Activated CD4-positive, alpha-beta T cell treated with anti-CD3 and anti-CD28 coated beads, Interleukin-2, amount 50 U/mL, for 1 hour (primary cell): Measurements from ENCODE around the gene CDH22.

Source experiments
- DNase-seq: peaks from one replicate; pipeline ENCODE4 v3.0.0-alpha.2; 2020

Gene CDH22

GRCh38 chr20:46159101-46159897 lies 149.0 kb downstream of the CDH22 start:
- no peak for DNase-seq

DNA sequence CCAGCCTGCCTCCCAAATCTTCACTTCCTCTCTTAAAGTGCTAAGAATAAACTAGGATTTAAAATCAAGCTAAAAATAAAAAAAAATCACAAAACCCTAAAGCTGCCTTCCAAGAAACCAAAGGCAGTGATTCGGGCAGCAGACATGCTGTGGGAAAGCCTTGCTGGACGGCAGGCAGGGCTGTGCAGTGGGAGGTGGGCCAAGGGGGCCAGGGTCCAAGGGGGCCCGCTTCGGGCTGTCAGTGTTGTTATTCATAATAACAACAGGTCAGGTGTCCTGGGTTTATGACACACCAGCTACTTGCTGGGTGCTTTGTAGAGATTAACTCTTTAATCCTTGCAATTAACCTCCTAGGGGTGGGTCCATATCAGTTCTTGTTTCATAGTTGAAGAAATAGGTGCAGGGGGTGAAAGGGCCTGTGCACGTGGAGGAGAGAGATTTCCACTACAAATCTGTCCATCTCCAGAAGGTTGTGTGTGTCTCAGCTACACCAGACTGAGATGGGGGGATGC lies 149.8 kb downstream of the CDH22 start:
- no peak for DNase-seq

- no peak for DNase-seq
Observed at GRCh38 chr20:46157625-46158024, 150.7 kb downstream of the CDH22 start.

DNA sequence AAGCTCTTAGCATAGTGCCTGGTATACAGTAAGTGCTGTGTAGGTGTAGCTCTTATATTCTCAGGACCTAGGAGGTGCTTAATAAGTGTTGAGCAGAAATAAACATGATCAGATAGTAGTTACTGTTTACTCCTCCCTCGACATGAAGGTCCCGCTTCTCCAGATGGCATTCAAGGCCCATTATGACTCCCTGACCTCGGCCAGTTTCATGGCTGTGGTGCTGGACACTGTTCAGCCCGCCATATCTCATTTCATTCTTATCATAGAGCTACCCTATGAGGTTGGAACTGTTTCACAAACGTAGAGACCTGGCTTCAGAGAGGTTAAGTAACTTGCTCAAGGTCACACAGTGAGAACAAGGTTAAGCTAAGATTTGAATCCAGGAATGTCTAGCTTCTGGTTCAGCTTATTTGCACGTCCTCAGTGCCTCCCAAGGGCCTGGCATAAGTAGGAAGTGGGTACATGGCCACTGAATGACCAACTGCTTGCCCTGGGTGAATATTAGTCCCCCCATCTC lies 151.2 kb downstream of the CDH22 start:
- DNase-seq: no peak

- DNase-seq: no peak
Observed at GRCh38 chr20:46156065-46156464, 152.2 kb downstream of the CDH22 start.

DNA sequence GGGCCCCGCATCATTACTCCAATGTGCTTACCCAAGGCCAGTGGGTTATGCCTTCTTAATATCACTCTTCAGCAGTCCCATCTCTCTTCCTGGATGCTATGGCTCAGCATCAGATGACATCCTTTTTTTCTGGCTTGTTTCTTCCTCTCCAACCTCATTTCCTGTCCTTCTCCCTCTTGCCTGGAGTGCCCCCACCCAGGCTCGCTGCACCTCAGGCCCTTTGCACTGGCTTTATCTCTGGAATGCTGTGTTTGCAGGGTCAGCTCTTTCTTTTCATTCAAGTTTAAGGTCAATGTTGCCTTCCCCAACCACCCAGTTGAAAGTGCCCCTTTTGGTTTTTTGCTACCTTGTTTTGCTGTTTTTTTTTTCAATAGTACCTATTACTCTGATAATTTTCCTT lies 153.5 kb downstream of the CDH22 start:
- DNase-seq: no peak

- DNase-seq: no peak
Observed at GRCh38 chr20:46154305-46154704, 154.0 kb downstream of the CDH22 start.

DNA sequence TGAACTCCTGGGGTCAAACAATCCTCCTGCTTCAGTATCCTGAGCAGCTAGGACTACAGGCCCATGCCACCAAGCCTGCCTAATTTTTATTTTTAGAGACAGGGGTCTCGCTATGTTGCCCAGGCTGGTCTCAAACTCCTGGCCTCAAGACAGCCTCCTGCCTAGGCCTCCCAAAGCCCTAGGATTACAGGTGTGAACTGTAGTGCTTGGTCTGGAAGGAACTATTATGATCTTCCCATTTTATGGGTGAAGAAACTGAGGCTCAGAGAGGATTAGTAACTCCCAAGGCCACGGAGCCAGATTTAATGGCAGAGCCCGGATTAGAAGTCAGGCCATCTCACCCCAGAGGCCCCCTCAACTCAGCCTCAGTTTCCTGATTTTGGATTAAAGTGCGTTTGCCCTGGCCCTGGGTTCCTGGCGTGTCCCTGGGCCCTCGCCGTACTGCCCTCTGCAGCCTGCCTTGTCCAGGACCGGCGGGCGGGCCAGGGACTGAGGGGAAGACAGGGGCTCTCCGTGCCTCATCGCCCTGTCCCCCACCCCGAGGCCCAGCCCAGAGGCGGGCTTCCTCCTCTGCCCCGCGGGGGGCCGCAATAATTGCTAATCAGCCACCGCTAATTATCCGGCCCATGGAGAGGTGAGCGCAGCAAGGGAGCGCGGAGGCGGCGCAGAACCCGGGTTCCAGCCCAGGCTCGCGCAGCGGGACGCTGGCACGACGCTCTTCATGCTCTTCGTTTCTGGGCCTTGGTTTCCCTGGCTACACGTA lies 155.3 kb downstream of the CDH22 start:
- DNase-seq: no peak

DNA sequence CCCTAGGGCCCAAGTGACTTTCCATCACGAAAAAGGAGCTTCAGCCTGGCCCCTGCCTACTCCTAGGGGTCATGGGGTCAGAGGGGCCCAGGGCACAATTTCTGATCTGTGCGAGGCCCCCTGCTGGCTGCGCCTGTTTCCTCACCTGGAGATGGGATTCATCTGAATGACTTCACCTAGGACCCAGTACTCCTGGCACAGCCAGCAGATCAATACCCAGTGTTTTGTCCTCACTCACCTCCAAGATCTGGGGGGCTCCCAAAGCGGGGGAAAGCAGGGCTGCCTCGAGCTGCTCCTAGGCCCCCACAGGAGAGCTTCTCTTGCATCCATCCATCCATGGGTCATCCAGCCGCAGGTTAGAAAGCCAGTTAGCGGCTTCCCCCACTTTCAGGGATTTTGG lies 156.4 kb downstream of the CDH22 start:
- no peak for DNase-seq

DNA sequence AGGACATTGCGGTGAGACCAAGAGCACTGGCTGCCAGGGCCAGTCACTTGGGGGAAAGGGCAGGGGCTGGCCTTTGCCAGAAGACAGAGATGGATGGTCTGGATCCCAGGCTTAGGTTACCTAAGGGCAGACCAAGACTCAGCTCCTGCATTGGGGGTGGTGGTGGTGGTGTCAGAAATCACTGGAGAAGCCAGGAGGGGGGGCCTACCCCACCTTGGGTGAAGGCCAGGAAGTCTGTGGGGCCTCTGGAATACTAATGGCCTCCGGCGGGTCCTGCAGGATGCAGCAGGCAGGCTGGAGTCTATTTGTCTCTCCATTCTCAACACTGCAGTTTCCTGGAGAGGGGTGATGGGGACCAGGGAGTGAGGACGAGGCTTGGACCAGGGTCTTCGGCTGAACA lies 157.4 kb downstream of the CDH22 start:
- no peak for DNase-seq

GRCh38 chr20:46148313-46149208 lies 159.7 kb downstream of the CDH22 start:
- DNase-seq: no peak

DNA sequence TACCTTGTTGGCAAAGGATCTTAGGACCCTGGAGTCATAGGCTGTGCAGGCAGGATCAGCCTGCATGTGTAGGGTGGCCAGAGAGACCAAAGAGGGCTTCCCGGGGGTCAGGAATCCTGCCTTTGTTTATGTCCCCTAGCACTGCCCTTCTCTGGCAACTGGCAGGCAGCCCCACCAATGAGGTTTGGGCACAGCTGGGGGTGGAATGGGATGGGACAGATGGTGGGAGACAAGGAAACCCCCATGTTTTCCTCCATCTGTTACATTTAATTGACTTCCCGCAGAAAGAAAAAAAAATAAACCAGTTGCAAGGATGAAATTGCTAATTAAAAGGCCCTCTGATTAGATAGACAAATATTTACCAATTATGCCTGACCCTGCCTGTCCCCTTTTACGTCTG lies 162.6 kb downstream of the CDH22 start:
- DNase-seq: no peak

DNA sequence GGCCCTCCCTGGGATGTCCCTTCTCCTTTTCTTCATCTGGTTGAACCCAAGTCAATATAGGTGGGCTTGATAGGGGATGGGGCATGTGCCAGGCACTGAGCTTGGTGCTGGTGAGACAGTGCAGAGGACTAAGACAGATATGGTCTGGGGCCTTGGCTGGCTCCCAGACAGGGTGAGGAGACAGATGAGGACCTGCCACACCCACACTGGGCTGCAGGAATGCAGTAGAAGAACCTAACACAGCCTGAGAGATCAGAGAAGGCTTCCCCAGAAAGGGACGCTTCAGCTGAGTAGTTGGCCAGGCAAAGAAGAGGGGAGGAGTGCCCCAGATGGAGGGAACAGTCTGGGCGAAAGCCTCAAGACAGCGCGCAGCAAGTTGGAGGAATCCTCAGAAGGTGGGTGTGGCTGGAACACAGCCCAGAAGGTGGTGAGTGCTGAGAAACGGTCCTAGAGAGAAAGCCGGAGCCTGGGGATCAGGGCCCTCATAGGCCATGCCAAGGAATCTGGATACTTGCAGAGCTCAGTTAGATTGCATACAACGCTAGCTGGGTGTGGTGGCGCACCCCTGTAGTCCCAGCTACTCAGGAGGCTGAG lies 163.8 kb downstream of the CDH22 start:
- DNase-seq: no peak

DNA sequence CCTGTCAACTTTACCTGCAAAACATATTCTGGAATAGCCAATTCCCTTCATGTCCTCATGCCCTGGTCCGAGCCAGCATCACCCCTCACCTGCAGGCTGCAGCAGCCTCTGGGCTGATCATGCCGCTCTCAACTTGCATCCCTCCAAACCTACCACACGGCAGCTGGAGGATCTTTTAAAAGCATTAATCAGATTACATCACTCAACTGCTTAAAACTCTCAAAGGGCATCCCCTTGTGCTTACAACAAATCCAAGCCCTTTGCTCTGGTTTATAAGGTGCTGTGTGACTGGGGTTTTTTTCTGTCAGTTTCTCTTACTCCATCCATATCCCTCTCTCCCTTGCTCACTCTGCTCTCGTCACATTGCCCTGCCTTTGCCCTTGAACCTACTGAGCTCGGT lies 166.2 kb downstream of the CDH22 start:
- no peak for DNase-seq

DNA sequence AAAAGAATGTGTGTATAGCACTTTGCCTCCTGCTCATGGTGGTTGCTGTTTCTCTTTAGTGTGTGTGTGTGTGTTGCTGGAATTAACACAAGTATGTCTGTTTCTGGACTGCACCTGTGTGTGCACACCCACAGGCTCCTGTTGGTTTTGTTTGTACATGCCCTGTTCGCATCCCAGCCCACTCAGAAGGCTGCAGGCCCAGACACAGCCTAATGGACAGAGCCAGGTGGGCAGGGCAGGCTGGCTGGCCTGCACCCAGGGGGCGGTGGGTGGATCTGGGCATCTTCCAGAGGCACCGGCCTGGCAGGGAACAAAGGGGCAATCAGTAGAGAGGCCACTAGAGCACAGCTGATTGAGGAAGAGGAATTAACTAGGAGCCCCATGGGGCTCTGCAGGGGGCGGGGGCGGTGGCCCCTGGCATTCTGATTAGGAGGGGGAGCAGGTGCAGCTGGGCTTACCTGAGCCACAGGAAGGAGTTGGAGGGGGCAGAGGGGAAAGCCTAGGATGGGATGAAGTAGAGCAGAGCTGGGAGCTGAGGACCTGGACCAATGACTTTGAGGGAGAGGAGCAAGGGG lies 168.3 kb downstream of the CDH22 start:
- no peak for DNase-seq

GRCh38 chr20:46139266-46139889 lies 168.9 kb downstream of the CDH22 start:
- no peak for DNase-seq

DNA sequence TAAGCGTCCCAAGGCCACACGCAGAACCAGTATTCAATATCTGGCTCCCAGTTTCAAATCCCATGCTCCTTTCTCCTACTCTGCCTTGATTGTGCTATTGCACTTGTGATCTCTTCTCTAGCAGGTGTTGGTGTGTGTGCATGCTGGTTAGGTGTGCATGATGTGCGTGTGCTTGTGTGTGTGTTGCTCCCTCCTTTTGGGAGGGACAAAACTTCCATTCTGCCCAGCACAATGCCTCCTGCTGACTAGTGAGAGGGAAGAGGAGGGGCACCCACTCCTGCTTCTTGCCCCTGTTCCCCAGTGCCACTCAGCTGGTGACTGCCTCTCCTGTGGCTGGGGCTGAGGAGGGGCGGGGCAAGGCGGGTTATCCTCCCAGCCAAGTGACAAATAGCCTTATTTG lies 170.5 kb downstream of the CDH22 start:
- DNase-seq: no peak

DNA sequence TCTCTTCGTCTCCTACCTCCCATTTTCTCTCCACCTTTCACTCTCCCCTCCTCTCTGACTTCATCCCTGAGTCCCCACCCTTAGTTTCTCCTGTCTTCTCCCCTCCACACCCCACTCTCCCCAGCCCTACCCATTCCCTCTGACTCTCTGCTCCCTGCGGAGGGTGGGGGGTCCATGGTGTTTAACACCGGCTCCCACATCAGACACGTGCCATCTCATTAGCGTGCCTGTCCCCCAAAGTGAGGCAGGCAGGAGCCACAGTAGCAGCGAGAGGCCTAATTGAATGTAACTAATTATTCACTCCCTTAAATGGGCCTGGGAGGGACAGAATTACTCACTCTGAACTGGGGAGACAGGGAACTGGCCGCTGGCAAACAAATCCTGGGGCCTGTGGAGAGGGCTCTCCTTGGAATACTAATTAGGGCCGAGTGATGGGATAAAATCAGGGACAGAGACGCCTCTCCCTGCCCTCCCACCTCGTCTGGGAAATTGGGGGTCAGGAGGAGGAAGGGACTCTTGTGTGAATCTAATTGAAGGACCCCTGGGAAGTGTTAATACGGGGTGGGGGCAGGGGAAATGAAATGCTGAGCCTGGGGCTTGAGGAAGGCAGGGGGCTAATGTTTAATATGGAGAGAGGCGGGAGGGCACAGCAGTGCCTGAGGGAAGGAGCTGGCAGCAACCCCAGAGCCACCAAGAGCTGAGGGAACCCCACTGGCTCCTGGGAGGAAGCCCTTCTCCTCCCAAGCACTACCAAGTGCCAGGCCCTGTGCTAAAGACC lies 172.3 kb downstream of the CDH22 start:
- DNase-seq: no peak

DNA sequence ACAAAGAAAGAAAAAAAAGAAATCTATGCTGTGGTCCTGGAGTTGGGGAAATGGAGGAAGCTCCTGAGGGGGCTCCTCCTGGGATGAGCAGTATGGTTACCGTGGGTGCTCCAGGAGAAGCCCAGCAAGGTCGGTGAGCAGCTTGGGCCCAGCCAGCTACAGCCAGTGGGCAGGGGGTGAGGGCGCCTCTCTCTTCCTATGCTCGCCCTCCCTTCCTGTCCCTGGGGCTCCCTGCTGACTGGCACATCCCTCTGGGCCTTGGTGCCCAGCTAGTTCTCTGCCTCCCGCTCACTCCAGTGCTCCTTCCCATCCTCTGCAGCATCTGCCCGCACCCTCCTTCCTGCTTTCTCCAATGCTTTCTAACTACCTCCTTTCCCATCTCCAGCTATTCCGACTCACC lies 173.6 kb downstream of the CDH22 start:
- DNase-seq: no peak

DNA sequence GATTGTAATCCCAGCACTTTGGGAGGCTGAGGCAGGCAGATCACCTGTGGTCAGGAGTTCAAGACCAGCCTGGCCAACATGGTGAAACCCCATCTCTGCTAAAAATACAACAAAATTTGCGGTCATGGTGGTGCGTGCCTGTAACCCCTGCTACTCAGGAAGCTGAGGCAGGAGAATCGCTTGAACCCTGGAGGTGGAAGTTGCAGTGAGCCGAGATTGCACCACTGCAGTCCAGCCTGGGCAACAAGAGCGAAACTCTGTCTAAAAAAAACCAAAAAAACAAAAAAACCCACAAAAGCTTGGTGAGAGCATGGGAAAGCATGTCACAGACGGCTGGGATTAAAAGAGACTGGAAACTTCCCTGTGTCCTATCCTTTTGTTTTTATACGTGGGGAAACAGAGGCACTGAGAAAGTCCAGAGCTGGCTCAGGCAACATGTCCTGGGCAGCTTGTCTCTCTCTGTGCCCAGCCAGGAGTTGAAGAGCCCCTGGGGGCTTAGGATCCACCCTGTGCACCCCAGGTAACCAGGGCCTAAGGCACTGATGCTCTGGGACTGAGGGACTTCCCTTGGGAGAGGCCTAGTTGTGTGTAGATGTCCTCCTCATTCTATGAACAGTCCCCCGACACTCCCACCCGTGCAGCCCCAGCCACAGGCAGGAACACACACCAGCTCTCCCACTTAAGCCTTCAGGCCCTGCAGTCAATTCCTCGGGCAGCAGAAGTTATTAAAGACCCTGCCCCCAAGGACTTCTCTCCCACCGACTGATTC lies 174.2 kb downstream of the CDH22 start:
- no peak for DNase-seq
